Activated CD4-positive, alpha-beta T cell treated with anti-CD3 and anti-CD28 coated beads, Interleukin-2, Interleukin-4, amounts not matched to agents 100 ng/mL and 50 ng/mL, durations not matched to agents 16 hours and 8 hours (primary cell): Measurements from ENCODE around the gene STEAP3.
"Not testable (repeated sequence)": the region's sequence is repeated elsewhere in the genome, so short reads cannot be mapped to it uniquely, and the experiment has no call there.

Source experiments
- DNase-seq: peaks from one replicate; pipeline ENCODE4 v3.0.0-alpha.2; 2020; ENCODE audit warnings: low spot score

STEAP3 gene

DNA sequence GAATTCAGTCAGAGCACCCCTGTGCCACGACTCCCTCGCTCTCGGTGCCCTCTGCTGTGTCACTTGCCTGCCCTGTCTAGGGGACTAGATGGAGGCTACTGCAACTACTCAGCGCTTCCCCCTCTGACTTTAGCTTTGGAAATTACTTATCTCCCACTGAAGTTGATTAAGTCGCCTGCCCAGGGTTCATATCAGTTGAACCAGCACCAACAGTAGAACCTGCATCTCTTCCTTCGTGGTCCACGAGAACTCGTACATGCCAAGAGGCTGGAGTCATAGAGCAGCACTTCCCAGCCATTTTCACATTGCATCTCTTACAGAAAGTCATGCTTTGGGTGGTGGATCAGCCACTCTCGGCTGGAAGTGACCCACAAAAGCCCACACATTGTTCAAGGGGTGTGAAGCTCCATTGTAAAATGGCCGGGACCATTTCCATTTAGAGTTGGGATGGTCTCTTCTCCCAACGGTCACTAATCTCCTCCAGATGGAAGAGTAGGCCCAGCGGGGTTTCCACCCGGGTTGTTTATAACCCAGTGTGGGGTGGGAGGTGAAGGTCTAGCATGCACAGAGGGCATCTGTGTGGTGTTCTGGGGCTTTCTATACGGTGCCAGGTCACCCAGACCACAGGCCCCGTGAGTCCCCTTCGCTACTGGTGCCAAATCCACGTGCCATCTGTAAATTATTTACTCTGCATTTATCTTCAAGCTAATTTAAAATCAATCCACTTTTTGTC is 38.0 kb downstream of the STEAP3 start:
- no peak for DNase-seq

DNA sequence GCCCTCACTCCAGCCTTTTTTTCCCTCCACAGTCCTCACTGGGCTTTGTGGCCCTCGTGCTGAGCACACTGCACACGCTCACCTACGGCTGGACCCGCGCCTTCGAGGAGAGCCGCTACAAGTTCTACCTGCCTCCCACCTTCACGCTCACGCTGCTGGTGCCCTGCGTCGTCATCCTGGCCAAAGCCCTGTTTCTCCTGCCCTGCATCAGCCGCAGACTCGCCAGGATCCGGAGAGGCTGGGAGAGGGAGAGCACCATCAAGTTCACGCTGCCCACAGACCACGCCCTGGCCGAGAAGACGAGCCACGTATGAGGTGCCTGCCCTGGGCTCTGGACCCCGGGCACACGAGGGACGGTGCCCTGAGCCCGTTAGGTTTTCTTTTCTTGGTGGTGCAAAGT is 39.4 kb downstream of the STEAP3 start:
- no peak for DNase-seq

DNA sequence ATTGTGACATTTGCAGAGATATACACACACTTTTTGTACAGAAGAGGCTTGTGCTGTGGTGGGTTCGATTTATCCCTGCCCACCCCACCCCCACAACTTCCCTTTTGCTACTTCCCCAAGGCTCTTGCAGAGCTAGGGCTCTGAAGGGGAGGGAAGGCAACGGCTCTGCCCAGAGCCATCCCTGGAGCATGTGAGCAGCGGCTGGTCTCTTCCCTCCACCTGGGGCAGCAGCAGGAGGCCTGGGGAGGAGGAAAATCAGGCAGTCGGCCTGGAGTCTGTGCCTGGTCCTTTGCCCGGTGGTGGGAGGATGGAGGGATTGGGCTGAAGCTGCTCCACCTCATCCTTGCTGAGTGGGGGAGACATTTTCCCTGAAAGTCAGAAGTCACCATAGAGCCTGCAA is 40.0 kb downstream of the STEAP3 start:
- DNase-seq: no peak

DNA sequence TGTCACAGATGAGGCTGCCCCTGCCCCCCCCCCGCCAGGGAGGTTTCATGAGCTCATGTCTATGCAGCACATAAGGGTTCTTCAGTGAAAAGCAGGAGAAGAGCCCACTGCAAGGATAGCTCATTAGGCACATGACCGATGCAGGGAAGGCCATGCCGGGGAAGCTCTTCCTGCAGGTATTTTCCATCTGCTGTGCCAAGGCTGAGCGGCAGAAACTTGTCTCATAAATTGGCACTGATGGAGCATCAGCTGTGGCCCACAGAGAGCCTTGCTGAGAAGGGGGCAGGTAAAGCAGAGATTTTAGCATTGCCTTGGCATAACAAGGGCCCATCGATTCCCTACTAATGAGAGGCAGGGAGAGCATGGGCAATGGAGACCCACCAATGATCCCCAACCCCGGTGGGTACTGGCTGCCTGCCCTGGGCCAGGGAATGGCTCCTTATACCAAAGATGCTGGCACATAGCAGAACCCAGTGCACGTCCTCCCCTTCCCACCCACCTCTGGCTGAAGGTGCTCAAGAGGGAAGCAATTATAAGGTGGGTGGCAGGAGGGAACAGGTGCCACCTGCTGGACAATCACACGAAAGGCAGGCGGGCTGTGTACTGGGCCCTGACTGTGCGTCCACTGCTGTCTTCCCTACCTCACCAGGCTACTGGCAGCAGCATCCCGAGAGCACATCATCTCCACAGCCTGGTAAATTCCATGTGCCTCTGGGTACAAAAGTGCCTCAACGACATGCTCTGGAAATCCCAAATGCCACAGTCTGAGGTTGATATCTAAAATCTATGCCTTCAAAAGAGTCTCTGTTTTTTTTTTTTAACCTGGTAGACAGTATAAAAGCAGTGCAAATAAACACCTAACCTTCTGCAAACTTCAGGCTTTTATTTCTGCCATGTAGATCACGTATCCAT is 41.4 kb downstream of the STEAP3 start:
- DNase-seq: peak; percentile 30

DNA sequence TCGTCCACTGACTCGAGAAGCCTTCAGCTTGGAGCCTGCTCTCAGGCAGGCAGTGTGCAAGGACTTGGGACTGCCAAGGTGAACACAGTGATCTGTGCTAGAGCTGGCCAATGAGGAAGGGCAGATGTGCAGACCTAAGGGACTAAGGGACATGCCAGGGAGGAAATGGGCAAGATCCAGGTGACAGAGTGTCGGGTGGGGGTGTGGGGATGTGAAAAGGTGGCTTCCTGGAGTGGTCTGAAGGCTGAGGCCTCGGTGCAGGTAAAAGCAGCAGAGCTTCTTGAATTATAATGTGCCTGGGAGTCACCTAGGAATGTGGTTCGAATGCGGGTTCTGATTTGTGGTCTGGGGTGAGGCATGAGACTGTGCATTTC is 42.0 kb downstream of the STEAP3 start:
- no peak for DNase-seq

DNA sequence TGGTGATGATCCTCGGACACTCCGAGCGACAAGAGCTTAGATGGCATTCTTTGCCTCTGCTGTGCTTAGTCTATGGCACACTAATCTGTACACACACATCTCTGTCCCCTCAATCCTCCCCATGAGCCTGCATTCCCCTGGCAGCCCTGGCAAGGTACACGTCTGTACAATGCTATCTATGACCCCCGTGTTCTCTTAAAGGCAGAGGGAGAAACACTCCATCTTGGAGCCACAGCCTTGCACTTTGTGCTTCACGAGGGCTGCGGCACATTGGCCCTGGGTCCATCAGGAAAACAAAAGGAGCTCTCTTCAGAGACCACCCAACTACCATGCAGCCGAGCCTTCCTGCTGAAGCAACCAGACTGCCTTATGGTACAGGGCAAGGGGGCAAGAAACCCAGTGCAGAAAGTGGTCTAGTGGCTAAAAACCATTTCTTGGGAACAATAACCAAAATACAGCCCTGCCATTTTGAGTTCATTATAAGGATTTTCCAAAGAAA is 42.5 kb downstream of the STEAP3 start:
- no peak for DNase-seq

DNA sequence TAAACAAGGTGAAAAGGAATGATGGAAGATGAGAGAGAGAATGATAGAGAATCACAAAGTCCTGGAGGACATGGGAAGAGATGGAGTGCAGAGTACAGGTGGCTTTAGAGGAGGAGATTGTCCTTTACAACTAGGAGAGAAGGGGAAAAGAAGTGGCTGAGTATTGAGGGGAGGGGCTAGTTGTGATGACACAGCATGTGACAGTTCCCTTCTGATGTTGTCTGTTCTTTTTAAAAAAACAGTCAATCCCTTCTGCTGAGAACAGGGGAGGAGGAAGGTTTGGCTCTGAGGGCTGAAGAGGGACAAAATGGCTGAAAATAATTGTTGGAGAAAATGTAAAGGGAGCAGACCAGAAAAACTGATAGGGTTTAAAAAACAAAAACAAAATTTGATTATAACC is 44.0 kb downstream of the STEAP3 start:
- no peak for DNase-seq

DNA sequence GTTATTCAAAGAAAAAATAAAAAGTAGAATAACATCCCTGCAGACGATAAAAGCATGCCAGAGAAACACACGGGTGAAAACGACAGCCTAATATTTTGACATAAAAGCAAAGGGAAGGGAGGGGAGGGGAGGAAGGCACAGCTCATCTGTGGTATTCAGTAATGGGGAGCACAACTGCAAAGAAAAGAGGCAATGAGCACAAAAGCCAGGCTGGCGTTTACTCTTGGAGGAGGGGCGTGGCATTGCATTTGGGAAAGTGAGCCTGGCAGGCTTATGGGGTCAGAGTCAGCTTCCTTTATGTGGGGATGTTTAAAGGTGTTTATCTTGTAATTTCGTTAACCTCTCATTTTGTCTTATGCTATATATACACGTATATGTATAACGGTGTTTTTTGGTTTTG is 53.2 kb downstream of the STEAP3 start:
- DNase-seq: no peak

DNA sequence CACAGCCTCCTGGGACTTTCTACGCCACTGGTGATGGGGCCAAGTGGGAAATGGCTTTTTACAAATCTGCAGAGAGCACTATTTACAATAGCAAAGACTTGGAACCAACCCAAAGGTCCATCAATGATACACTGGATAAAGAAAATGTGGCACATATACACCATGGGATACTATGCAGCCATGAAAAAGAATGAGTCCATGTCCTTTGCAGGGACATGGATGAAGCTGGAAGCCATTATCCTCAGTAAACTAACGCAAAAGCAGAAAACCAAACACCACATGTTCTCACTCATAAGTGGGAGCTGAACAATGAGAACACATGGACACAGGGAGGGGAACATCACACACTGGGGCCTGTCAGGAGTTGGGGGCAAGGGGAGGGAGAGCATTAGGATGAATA is 54.8 kb downstream of the STEAP3 start:
- not testable (repeated sequence) for DNase-seq

DNA sequence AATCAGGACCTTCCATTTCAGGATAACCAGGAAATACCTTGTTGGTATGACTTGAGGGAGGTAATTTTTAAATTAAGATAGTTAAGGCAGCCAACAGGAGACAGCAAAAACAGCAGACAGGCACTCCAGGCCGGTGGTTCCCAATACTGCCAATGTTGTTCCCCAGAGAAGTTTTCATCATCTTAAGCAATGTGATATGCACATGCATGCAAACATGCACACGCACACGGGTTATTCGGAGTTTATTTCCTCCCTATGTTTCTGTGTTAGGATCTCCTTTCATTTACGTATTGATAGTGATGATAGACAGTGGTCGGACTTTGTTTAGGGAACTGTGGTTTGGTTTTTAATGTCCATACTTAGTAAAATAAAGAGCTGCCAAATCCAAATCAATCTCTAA is 55.3 kb downstream of the STEAP3 start:
- DNase-seq: no peak

DNA sequence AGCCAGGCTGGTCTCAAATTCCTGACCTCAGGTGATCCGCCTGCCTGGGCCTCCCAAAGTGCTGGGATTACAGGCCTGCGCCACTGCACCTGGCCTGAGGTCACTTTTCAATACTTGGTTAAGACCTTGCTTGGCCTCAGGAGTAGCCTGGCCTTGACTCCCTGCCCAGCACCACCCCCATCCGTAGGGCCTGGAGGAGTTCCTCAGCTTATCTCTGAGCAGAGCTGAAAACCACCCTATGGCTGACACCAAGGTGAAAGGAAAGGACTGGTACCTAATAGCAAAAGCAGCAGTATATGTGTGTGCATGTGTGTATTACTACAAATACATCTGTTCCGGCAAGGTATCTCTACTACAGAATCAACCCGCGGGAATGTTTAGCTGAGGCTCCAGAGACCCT is 56.0 kb downstream of the STEAP3 start:
- DNase-seq: no peak

DNA sequence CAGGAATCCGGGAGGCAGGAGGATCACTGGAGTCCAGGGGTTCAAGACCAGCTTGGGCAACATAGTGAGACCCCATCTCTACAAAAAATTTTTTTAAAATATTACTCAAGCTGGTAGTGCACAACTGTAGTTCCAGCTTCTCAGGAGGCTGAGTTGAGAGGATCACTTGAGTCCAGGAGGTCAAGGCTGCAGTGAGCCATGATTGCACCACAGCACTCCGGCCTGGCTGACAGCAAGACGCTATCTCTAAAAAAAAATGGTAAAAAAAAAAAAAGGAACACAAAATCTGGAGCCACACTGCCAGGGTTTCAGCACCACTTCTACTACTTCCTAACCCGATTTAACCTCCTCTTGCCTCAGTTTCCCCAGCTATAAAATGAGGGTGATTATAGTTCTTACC is 57.0 kb downstream of the STEAP3 start:
- DNase-seq: no peak

DNA sequence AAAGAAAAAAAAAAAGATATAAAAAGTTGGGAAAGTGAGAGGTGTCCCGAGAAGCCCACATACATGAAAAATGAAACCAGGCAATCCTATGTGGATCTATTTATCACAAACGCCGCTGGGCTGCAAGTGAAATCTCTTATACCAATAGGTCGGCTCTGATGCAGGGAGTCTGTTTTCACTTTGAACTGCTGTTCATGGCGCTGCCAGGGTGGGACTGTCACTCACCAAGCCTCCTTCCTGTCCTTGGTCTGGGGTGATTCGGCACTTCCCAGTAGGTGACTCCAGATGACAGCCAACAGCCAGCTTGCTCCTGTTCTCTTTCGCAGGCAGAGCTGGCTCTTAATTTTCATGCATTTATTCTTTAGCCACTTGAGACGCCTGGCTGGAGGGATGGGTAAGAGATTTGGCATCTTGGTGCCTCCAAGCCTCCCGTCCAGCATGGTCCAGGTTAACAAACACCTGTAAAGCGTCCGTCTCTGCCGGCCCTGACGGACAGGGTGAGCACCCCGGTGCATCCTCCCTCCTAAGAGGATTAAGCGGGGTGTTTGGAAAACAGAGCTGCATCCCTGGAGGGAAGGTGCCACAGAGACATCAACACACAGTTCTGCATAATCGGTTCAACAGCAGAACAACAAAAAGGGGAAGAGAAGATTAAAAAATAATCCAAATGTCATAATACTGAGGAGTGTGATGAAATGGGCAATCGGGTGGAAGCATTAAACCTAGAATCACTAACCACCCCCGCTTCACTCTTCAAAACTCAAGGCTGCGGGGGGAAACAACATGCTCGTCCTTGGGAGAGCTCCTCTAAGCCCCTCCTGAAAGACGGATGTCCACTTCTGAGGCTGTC is 58.7 kb downstream of the STEAP3 start:
- DNase-seq: no peak

DNA sequence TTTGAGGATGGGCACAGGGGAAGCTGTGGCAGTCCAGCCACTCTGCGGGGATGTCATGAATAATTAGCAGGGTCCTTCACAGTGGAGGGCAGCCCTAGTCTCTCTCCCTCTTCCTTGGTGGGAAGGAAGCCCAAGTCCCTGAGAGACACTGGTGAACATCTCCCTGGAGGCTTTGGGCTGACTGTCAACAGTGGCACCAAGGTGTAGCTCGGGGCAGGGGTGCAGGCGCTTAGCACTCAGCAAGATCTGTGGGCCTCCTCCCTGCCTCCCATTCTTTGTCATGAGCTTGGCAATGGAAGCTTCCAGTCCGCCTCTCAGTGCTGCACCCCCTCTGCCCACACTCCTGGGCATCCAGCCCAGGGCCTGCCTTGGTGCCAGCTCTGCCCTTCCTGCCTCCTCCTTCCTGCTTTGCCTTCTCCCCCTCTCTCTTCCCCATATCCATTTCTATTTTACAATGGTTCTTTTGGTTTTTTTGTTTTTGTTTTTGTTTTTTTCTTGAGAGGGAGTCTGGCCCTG is 59.4 kb downstream of the STEAP3 start:
- DNase-seq: no peak

DNA sequence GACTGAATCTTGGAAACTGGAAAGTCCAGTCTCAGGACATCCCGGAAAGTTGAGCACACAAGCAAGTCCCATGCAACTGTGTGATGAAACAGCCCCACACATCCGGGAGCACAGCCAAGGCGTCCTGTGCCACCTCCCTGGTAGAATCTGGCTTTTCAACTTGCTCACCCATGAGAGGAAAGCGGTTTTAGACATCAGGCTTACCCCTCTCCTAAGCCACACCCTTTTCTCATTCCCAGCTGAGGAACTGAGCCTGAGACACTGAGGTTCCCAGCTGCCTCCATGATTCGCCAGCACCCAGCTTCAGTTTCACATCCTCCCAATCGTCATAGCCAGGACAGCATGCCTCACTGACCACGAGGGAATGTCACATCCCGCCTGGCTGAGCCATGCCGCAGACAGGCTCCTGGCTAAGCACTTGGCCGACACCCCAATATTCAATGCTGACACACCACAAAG is 60.3 kb downstream of the STEAP3 start:
- no peak for DNase-seq

DNA sequence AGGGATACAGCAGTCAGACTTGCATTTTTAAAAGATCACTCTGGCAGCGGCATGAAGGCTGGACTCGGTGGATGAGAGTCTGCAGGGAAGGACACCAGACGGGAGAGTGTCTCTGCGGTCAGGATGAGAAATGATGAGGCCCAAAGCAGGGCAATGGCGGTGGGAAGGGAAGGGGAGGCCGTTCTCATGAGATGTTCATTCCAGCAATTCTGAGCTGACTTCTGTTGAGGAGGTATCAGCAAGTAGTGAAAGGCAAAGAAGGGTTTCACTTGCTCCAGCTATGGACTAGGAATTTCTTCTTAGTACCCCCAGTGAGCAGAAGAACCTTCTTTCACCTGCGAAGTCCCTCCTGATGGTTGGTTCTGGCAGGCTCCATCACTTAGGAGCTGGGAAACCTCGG is 63.0 kb downstream of the STEAP3 start:
- DNase-seq: no peak

DNA sequence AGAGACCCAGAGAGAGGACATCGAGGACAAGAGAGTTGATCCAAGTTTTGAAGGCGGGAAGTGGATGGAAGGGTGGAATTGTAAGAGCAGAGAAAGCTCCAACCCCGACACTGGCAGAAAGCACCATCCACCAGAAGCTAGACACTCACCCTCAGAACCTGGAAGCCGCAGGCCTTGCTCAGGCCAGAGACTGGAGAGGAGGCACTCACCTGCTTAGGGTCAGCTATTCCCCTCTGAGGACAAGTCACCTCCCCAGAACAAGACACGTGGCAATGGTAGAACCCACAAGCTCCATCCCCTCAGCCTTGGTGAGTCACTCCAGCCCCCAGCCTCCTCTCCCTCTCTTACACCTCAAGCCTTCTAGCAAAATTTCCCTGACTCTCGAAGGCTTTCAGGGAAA is 64.9 kb downstream of the STEAP3 start:
- DNase-seq: no peak

DNA sequence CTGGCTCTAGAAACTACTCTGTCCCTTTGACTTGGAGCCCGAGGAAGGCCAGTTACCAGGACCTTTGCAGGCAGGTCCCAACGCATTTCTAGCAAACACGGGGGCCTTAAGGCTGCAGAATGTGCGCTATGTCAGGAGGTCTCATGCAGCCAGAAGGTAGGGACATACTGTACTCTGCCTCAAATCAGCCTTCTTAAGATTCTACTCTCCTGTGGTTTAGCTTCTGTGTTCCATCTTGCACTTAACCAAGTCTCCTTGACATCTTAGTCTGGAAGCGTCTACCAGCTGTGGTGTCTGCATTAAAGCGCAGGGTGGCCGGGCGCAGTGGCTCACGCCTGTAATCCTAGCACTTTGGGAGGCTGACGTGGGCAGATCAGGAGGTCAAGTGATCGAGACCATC is 65.5 kb downstream of the STEAP3 start:
- no peak for DNase-seq

DNA sequence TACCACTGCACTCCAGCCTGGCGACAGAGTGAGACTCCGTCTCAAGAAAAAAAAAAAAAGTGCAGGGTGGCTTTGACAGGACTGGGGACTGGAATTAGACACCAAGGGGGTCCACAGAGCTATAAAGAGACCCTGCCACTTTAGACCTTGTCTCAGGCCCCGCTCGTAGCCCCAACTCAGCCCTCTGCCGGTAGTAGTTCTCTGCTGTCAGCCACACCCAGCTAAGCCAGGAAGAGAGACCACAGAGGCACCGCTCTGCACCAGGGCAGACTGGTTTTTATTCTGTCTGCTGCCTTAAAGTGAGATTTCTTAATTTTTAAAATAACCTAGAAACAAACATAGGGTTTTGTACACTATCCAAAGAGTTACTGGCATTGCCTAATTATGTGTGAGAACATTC is 66.0 kb downstream of the STEAP3 start:
- DNase-seq: no peak

DNA sequence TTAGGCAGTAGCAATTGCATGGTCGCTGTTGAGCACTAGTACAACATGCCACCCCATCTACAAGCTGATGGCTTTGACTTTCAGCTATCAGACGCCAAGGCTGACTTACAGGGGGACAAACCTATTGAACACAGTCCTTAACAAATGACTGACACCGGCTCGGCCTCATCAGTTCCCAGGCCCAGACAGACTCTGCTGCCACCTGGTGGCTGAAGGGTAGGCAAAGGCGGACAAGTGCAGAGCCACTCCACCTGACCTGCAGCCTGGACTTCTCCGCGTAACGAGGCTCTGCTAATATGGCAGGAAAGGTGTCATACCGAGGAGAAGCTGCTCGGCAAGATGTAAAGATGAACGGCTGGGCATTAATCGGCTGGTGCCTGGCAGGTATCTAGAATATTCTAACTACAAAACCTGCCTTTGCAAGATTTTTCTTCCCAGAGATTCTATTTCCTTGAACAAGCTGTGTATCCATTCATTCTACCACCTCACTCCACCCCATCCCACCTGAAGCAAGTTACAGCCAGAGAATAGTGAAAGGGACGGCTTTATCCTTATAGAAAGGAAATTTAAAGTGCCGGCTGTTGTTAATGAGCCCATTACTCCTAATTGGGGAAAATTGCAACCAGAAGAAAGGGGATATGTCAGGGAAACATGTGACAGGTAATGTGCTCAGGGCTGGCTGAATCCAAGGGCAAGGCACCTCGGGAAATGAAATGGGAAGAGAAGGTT is 67.4 kb downstream of the STEAP3 start:
- DNase-seq: peak; percentile 66

DNA sequence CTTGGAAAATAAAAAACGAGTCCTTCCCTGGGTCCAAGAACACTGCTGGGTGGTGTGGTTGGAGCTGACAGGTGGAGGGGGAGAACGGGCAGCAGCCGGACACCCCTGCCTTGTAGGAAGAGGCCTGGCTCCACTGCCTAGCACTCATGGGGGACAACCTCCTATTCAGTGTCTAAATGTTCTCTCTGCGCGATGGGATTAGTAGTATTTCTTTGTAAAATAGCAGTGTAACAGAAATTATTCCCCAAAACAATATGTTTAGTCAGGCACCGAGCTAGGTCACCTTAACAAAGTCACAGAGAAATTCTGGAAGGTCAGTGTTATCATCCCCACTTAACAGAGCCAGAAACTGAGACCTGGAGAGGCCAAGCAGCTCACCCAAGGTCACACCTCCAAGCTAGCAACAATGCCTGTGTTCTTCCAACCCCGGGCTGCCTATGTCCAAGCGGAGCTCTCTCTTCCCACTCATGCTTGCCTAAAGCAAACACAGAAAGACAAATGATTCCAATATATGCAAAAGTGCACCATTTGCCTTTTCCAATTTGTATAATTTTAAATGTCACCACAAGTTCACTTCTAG is 68.0 kb downstream of the STEAP3 start:
- DNase-seq: no peak
